ENCODE results near the gene DCP1A. TPM values are rescaled to one million over a fixed set of nuclear protein-coding genes. Genes with fewer than 3 reads are reported as not detected.

The DCP1A gene
- total and polyA plus RNA-seq, 2 experiments from 2014 or later, result 19.3 to 32.0 TPM

- H3K36me3 ChIP-seq (ENCODE audit: insufficient read depth), result peaks cover 29% of the 10 kb centered on the region
- H3K4me3 ChIP-seq, result peak overlapping the region; percentile 100; the same call in 1 of the 2 replicates
- peak overlapping the region; percentile 100 for H3K4me2 ChIP-seq
- peak overlapping the region; percentile 76 for H3K27ac ChIP-seq (ENCODE audit: low read depth)
- Mint-ChIP-seq H3K4me1 (peaks cover 73% of the 10 kb centered on the region), H3K27me3 (ENCODE audit: insufficient read depth, low read depth, poor library complexity) (peaks cover 27% of the 10 kb centered on the region), H3K4me3 (0 out of 3 replicates have a peak overlapping the region, but pooled peaks have one; percentile 17), H3K36me3 (ENCODE audit: low read depth) (peaks cover 84% of the 10 kb centered on the region), H3K27ac (no peak overlapping the region), H3K9me3 (no peaks in the 10 kb centered on the region)
- H3K9me2 ChIP-seq (ENCODE audit: insufficient read depth), result no peaks in the 10 kb centered on the region
- H4K20me1 ChIP-seq (replicated peaks; ENCODE audit: insufficient read depth), result peaks cover 82% of the 10 kb centered on the region
- peaks cover 100% of the 10 kb centered on the region for H3K79me2 ChIP-seq (replicated peaks; ENCODE audit: insufficient read depth)
- peaks cover 81% of the 10 kb centered on the region for H3K4me1 ChIP-seq (ENCODE audit: insufficient read depth)
- H3F3A ChIP-seq (replicated peaks; ENCODE audit: low read depth), result peaks cover 27% of the 10 kb centered on the region
- H2AFZ ChIP-seq, result no peak overlapping the region
- DNase-seq (ENCODE audit: low spot score) (no peak), ATAC-seq (no peak)
- no peak for TF ChIP-seq CTCF (conservative IDR thresholded peaks at IDR 0.05; ENCODE audit: low read depth in 2 of 2)
- no peak for TF ChIP-seq REST (IDR thresholded peaks at IDR 0.05; ENCODE audit: unreplicated experiment)
- TF ChIP-seq ZNF114 (CRISPR knock-in tag; IDR thresholded peaks at IDR 0.05), result no peak
- TF ChIP-seq ZNF462 (CRISPR knock-in tag; IDR thresholded peaks at IDR 0.05), result no peak
- H3K27me3 ChIP-seq (ENCODE audit: insufficient read depth), result no peaks in the 10 kb centered on the region
Observed at GRCh38 chr3:53250453-53250852, 96.9 kb downstream of the DCP1A start.

Measured in GM23338 (cell line).